Vagina (tissue), 2 donors: ENCODE results near the gene MACROD2.

Source experiments
- CTCF ChIP-seq, 3 experiments: fragments of 450-650 bp in 2 of 3; fragments of 200-600 bp in 1 of 3; sonication (generic) in 1 of 3; IDR thresholded peaks; one replicate each; pipeline ENCODE4 v1.5.1; 2017 to 2019; ENCODE audit warnings: antibody characterized with exemption in 3 of 3, mild to moderate bottlenecking in 2 of 3, moderate library complexity in 2 of 3
- POLR2A ChIP-seq, 2 donors: fragments of 450-650 bp; IDR thresholded peaks; one replicate each; pipeline ENCODE4 v1.6.1; 2017; ENCODE audit warnings: antibody characterized with exemption in 2 of 2, mild to moderate bottlenecking in 2 of 2, moderate library complexity in 2 of 2
- POLR2AphosphoS5 ChIP-seq, 2 donors: sonication (generic); formaldehyde crosslinking; IDR thresholded peaks; one replicate each; pipeline ENCODE4 v1.9.0; 2017; ENCODE audit warnings: antibody characterized with exemption in 2 of 2, mild to moderate bottlenecking in 2 of 2, low read depth in 1 of 2; ENCODE audit not compliant: insufficient read depth in 1 of 2

GRCh38 chr20:15895560-15896084 is 1900.3 kb downstream of the MACROD2 start:
- TF ChIP-seq POLR2A (IDR thresholded peaks at IDR 0.05) (no peak), CTCF (IDR thresholded peaks at IDR 0.05) (no peak), POLR2AphosphoS5 (IDR thresholded peaks at IDR 0.05; ENCODE audit: insufficient read depth in 1 of 2, low read depth in 1 of 2) (no peak)
